Duodenal mucosa (tissue), 2 donors: ENCODE results near the gene CA11.
"Not testable (repeated sequence)": the region's sequence is repeated elsewhere in the genome, so short reads cannot be mapped to it uniquely, and the experiment has no call there.

Experiments used
- H3K27ac ChIP-seq: one replicate; pipeline ENCODE4 v1.7.0; 2013; ENCODE audit warnings: low read depth, low read length
- H3K27me3 ChIP-seq, 2 donors: one replicate each; pipeline ENCODE4 v1.7.0; 2013; ENCODE audit warnings: low read length in 2 of 2, control low read depth in 1 of 2; ENCODE audit not compliant: insufficient read depth in 2 of 2, control insufficient read depth in 1 of 2
- H3K36me3 ChIP-seq, 2 donors: one replicate each; pipeline ENCODE4 v1.7.0; 2013; ENCODE audit warnings: low read length in 2 of 2, control low read depth in 1 of 2; ENCODE audit not compliant: insufficient read depth in 2 of 2, control insufficient read depth in 1 of 2
- H3K4me1 ChIP-seq, 2 donors: one replicate each; pipeline ENCODE4 v1.7.0; 2013; ENCODE audit warnings: low read length in 2 of 2, control low read depth in 1 of 2; ENCODE audit not compliant: insufficient read depth in 2 of 2, control insufficient read depth in 1 of 2
- H3K4me3 ChIP-seq, 2 donors: one replicate each; pipeline ENCODE4 v1.7.0; 2013; ENCODE audit warnings: low read length in 2 of 2, low read depth in 1 of 2
- H3K9ac ChIP-seq, 2 donors: one replicate each; pipeline ENCODE4 v1.7.0; 2013; ENCODE audit warnings: low read length in 2 of 2, low read depth in 1 of 2
- H3K9me3 ChIP-seq, 2 donors: one replicate each; pipeline ENCODE4 v1.7.0; 2013; ENCODE audit warnings: low read length in 2 of 2, control low read depth in 1 of 2; ENCODE audit not compliant: control insufficient read depth in 1 of 2

The CA11 gene

GRCh38 chr19:48658483-48658882, 12.5 kb upstream of the CA11 start:
- Histone ChIP-seq H3K27ac (no peak overlapping the region), H3K9me3 (no peaks in the 10 kb centered on the region), H3K4me3 (no peak overlapping the region), H3K36me3 (no peaks in the 10 kb centered on the region), H3K9ac (no peak overlapping the region), H3K4me1 (peaks cover 3 to 9% of the 10 kb centered on the region in 2 donors), H3K27me3 (no peaks in the 10 kb centered on the region)

DNA sequence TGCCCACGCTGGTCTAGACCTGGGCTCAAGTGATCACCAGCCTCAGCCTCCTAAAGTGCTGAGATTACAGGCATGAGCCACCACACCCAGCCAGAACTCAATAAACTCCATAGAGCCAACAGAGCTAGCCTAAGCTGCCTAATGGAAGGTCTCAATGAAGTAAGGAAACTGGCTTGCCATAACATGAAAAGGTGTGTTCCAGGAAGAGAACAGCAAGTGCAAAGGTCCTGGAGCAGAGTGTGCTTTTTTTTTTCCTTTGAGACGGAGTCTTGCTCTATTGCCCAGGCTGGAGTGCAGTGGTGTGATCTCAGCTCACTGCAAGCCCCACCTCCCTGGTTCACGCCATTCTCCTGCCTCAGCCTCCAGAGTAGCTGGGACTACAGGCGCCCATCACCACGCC, 11.8 kb upstream of the CA11 start:
- not testable (repeated sequence) for H3K27ac ChIP-seq, H3K4me3 ChIP-seq, H3K9me3 ChIP-seq, H3K9ac ChIP-seq, H3K36me3 ChIP-seq, H3K27me3 ChIP-seq, H3K4me1 ChIP-seq

DNA sequence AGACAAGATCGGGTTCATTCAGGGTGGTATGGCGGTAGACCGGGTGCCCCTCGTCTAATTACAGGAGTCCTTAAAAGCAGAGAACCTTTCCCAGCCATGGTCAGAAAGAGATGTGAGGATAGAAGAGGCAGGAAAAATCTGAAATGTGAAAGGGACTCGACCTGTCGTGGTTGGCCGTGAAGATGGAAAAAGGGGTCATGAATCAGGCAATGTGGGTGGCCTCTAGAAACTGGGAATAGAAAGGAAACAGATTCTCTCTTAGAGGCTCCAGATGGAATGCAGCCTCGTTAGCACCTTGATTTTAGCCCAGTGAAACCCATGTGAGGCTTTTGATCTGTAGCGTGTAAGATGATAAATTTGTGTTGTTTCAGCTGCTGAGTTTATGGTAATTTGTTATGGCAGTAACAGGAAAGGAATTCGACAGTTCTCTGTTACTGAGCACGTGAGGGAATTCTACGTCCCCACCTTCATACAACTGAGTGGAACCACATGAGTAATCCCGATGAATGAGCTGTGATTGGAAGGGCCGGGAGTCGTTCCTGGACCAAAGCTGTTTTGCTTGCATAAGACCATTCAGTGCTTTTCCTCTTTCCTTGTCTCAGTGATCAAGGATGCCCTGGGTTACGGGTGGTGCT, 11.0 kb upstream of the CA11 start:
- H3K4me1 ChIP-seq, result peaks cover 3 to 9% of the 10 kb centered on the region in 2 donors
- no peaks in the 10 kb centered on the region for H3K36me3 ChIP-seq
- H3K27me3 ChIP-seq, result no peaks in the 10 kb centered on the region
- no peaks in the 10 kb centered on the region for H3K9me3 ChIP-seq
- no peak overlapping the region for H3K9ac ChIP-seq
- H3K27ac ChIP-seq, result no peak overlapping the region
- H3K4me3 ChIP-seq, result no peak overlapping the region

DNA sequence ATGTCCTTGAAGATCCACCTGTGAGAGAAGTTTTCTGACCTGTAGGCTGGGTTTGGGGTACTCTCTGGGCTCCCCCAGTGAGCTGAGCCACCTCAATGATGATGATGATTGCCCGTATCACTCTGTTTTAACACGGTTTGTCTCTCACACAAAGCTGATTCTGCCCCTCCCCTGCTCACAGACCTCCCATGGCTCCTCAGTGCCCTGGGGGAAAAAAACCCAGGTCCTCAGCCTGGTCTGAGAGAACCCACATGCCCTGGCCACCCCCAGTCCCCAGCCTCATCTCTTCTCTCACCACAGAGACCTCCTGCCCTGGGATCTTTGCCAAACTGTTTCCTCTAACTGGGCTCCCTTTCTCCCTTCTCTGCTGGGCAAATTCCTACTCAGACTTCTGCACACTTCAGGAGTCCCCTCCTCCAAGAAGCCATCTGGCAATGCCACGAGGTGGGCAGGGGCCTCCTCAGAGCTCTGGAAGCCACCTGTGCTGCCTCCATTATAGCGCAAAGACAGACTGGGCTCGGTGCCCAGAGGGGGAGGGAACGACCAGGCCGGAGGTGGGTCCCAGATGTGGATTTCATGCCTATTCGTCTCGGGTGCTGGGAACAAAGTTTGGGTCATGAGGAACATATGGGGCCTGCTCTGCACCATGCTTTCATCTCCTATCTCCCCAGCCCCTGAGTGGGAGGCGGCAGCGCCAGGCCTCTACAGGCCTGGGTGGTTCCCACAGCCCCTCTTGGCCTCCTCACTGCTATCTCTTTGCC, 8.5 kb upstream of the CA11 start:
- Histone ChIP-seq H3K4me3 (no peak overlapping the region), H3K4me1 (no peaks in the 10 kb centered on the region), H3K36me3 (no peaks in the 10 kb centered on the region), H3K27me3 (no peaks in the 10 kb centered on the region), H3K9me3 (no peaks in the 10 kb centered on the region), H3K27ac (no peak overlapping the region), H3K9ac (no peak overlapping the region)

DNA sequence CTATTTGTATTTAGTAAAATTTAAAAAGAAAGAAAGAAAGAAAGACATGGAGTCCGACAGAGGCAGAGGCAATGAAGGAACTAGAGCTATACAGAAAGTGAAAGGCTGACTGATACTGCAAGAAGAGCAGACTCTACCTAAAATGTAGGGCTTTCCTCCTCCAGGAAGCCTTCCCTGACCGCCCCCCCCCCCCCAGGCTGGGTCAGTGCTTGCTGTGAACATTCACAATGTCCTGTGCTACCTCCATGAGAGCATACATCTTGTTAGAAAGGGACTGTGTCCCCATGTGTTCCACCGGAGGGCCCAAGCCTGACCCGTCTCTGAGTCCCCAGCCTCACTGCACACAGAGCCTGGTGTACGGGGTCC, 5.7 kb upstream of the CA11 start:
- H3K9me3 ChIP-seq, result no peaks in the 10 kb centered on the region
- no peaks in the 10 kb centered on the region for H3K27me3 ChIP-seq
- H3K9ac ChIP-seq, result no peak overlapping the region
- no peak overlapping the region for H3K27ac ChIP-seq
- no peaks in the 10 kb centered on the region for H3K36me3 ChIP-seq
- H3K4me1 ChIP-seq, result no peaks in the 10 kb centered on the region
- H3K4me3 ChIP-seq, result no peak overlapping the region

DNA sequence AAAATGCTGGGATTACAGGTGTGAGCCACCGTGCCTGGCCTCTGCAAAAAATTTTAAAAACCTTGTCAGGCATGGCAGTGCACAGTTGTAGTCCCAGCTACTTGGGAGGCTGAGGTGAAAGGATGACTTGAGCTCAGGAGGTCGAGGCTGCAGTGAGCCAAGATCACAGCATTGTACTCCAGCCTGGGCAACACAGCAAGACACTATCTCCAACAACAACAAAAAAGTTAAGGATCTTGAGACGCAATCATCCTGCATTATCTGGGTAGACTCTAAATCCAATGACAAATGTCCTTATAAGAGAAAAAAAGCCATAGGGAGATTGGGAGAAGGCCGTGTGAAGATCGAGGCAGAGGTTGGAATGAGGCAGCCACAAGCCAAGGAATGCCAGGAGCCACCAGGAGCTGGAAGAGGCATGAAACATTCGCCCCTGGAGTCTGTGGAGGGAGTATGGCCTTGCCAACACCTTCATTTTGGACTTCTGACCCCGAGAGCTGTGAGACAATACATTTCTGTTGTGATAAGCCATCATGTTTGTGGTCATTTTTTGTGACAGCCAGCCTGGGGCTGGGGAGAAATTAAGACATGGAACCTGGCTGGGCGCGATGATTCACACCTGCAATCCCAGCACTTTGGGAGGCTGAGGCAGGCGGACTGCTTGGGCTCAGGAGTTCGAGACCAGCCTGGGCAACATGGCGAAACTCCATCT, 5.1 kb upstream of the CA11 start:
- Histone ChIP-seq H3K36me3 (no peaks in the 10 kb centered on the region), H3K9ac (no peak overlapping the region), H3K27ac (no peak overlapping the region), H3K4me1 (peaks cover under 1% of the 10 kb centered on the region in 2 donors), H3K9me3 (no peaks in the 10 kb centered on the region), H3K4me3 (no peak overlapping the region), H3K27me3 (no peaks in the 10 kb centered on the region)

- Histone ChIP-seq H3K9ac (no peak overlapping the region), H3K36me3 (no peaks in the 10 kb centered on the region), H3K4me1 (peaks cover 17 to 18% of the 10 kb centered on the region in 2 donors), H3K9me3 (no peaks in the 10 kb centered on the region), H3K4me3 (no peak overlapping the region), H3K27me3 (no peaks in the 10 kb centered on the region), H3K27ac (no peak overlapping the region)
These were observed 2.1 kb upstream of the CA11 start for GRCh38 chr19:48648134-48648533.

GRCh38 chr19:48646722-48647216, 782 bp upstream of the CA11 start:
- no peak overlapping the region for H3K9ac ChIP-seq
- H3K4me1 ChIP-seq, result peaks cover 17 to 18% of the 10 kb centered on the region in 2 donors

DNA sequence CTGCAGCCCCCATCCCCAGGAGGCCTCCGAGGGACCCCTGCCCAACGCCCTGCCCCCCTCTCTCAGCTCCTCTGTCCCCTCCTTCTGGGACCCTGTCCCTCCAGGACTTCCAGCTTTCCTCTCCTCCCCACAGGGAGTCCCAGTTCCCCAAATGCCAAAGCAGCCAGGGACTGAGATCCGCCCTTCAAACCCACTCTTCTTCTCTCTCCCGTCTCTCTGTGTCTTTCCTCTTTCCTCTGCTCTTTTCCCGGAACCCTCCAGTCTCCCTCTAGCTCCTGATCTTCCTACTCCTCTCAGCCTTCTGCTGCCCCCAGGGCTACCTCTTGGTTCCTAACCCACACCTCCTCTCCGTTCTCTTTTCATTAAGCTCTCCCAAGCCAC, 377 bp downstream of the CA11 start:
- H3K27ac ChIP-seq, result peak overlapping the region; percentile 62
- H3K4me3 ChIP-seq, result peak overlapping the region; percentile 67 to 74
- no peaks in the 10 kb centered on the region for H3K27me3 ChIP-seq
- H3K36me3 ChIP-seq, result no peaks in the 10 kb centered on the region
- H3K9ac ChIP-seq, result peak overlapping the region; percentile 48 to 56
- H3K9me3 ChIP-seq, result no peaks in the 10 kb centered on the region
- peaks cover 18 to 20% of the 10 kb centered on the region in 2 donors for H3K4me1 ChIP-seq

More at GRCh38 chr19:48646722-48647216, 782 bp upstream of the CA11 start:
- no peak overlapping the region for H3K27ac ChIP-seq
- peak overlapping the region in 1 of 2 donors; percentile 74 for H3K4me3 ChIP-seq
- H3K27me3 ChIP-seq, result no peaks in the 10 kb centered on the region
- no peaks in the 10 kb centered on the region for H3K9me3 ChIP-seq
- H3K36me3 ChIP-seq, result no peaks in the 10 kb centered on the region
